HepG2 (cell line): Measurements from ENCODE around the gene AGRN. TPM values are rescaled to one million over a fixed set of nuclear protein-coding genes. Genes with fewer than 3 reads are reported as not detected.

ENCODE experiments used
- DNMT1 ChIP-seq: sonication (generic); formaldehyde crosslinking; IDR thresholded peaks from 2 replicates; pipeline ENCODE4 v1.5.1; 2020; ENCODE audit warnings: mild to moderate bottlenecking, missing genetic modification reagents
- ETV6 ChIP-seq: sonication (generic); formaldehyde crosslinking; conservative IDR thresholded peaks from 2 replicates; pipeline ENCODE4 v1.4.0; 2020; ENCODE audit warnings: missing genetic modification reagents
- HNRNPH1 ChIP-seq: fragments of 200-400 bp; formaldehyde crosslinking; optimal IDR thresholded peaks from 2 replicates; pipeline ENCODE3; 2017; ENCODE audit warnings: mild to moderate bottlenecking, low read depth, low read length
- HNRNPUL1 ChIP-seq: fragments of 200-400 bp; formaldehyde crosslinking; IDR thresholded peaks from 2 replicates; pipeline ENCODE4 v1.6.1; 2017; ENCODE audit warnings: low read depth, mild to moderate bottlenecking, low read length, moderate library complexity
- KLF16 ChIP-seq, 2 experiments: sonication (generic) in 1 of 2; formaldehyde crosslinking in 1 of 2; IDR thresholded peaks; 2 replicates each; pipeline versions ENCODE4 v1.6.1 to v1.8.0; 2016 to 2023; ENCODE audit warnings: missing genetic modification reagents in 2 of 2, missing compliant biosample characterization in 1 of 2
- MED8 ChIP-seq: sonication (generic); formaldehyde crosslinking; IDR thresholded peaks from 2 replicates; pipeline ENCODE4 v1.8.1; 2023; ENCODE audit warnings: mild to moderate bottlenecking, missing genetic modification reagents; ENCODE audit not compliant: insufficient replicate concordance
- NKX3-1 ChIP-seq: sonication (generic); formaldehyde crosslinking; IDR thresholded peaks from 2 replicates; pipeline ENCODE4 v1.5.0; 2020; ENCODE audit warnings: missing genetic modification reagents
- NR2C2 ChIP-seq: sonication (generic); formaldehyde crosslinking; IDR thresholded peaks from 2 replicates; pipeline ENCODE4 v1.4.0; 2020; ENCODE audit warnings: missing genetic modification reagents, mild to moderate bottlenecking, moderate library complexity, borderline replicate concordance
- RAD21 ChIP-seq: fragments of 450-650 bp; formaldehyde crosslinking; IDR thresholded peaks from 2 replicates; pipeline ENCODE4 v1.5.0; 2020; ENCODE audit warnings: mild to moderate bottlenecking
- STAG1 ChIP-seq: sonication (generic); formaldehyde crosslinking; IDR thresholded peaks from 2 replicates; pipeline ENCODE4 v1.4.0; 2020; ENCODE audit warnings: missing genetic modification reagents
- THRA ChIP-seq: sonication (generic); formaldehyde crosslinking; IDR thresholded peaks from 2 replicates; pipeline ENCODE4 v1.4.0; 2020; ENCODE audit warnings: missing genetic modification reagents, borderline replicate concordance
- TRIM22 ChIP-seq: fragments of 450-650 bp; IDR thresholded peaks from 2 replicates; pipeline ENCODE4 v1.6.1; 2017
- U2AF2 ChIP-seq: fragments of 200-400 bp; formaldehyde crosslinking; IDR thresholded peaks from 2 replicates; pipeline ENCODE4 v1.6.1; 2017; ENCODE audit warnings: low read depth, mild to moderate bottlenecking, low read length
- ZNF326 ChIP-seq: sonication (generic); formaldehyde crosslinking; IDR thresholded peaks from 2 replicates; pipeline ENCODE4 v1.4.0; 2020; ENCODE audit warnings: missing genetic modification reagents, borderline replicate concordance
- ZNF557 ChIP-seq: sonication (generic); formaldehyde crosslinking; IDR thresholded peaks from 2 replicates; pipeline ENCODE4 v1.4.0; 2020; ENCODE audit warnings: missing genetic modification reagents
- ZNF703 ChIP-seq: sonication (generic); formaldehyde crosslinking; IDR thresholded peaks from 2 replicates; pipeline ENCODE4 v1.5.1; 2020; ENCODE audit warnings: missing genetic modification reagents, mild to moderate bottlenecking, moderate library complexity, borderline replicate concordance
- ZNF713 ChIP-seq: sonication (generic); formaldehyde crosslinking; IDR thresholded peaks from 2 replicates; pipeline ENCODE4 v1.4.0; 2020; ENCODE audit warnings: mild to moderate bottlenecking, missing genetic modification reagents
- ZNF770 ChIP-seq: sonication (generic); formaldehyde crosslinking; IDR thresholded peaks from 2 replicates; pipeline ENCODE4 v1.5.0; 2020; ENCODE audit warnings: mild to moderate bottlenecking, missing genetic modification reagents
- polyA plus RNA-seq, 8 experiments: library from polyadenylated mRNA; depleted of rRNA in 3 of 8; stranded (reverse) in 7 of 8; unstranded in 1 of 8; fragments of >200 nt; fragmentation: Illumina TruSeq in 4 of 8; extraction: Trizol in 4 of 8; gene quantifications; 2 replicates each; pipeline versions ENCODE4 v1.2.1 to v1.2.3, GENCODE V29; 2011 to 2016; ENCODE audit warnings: low read depth in 4 of 8, missing spikeins in 1 of 8, mixed read lengths in 1 of 8; ENCODE audit not compliant: insufficient read depth in 1 of 8
- total RNA-seq, 5 experiments: library from RNA; depleted of rRNA; stranded (reverse); fragments of >200 nt; fragmentation: Illumina TruSeq; extraction: Trizol; gene quantifications; 2 replicates each; pipeline ENCODE4 v1.2.3, GENCODE V29; 2016; ENCODE audit warnings: low read depth in 1 of 5
- TF ChIP-seq, protein P1 (sequence below): sonication (generic); formaldehyde crosslinking; IDR thresholded peaks from 2 replicates; pipeline ENCODE4 v1.9.0; 2022; ENCODE audit warnings: low read depth, missing genetic modification reagents

Gene AGRN
- total and polyA plus RNA-seq, 2 of the 13 experiments (the other 11 are each of a cell fraction or from before 2014, with no cell fraction given), result 29.8 to 65.2 TPM

DNA sequence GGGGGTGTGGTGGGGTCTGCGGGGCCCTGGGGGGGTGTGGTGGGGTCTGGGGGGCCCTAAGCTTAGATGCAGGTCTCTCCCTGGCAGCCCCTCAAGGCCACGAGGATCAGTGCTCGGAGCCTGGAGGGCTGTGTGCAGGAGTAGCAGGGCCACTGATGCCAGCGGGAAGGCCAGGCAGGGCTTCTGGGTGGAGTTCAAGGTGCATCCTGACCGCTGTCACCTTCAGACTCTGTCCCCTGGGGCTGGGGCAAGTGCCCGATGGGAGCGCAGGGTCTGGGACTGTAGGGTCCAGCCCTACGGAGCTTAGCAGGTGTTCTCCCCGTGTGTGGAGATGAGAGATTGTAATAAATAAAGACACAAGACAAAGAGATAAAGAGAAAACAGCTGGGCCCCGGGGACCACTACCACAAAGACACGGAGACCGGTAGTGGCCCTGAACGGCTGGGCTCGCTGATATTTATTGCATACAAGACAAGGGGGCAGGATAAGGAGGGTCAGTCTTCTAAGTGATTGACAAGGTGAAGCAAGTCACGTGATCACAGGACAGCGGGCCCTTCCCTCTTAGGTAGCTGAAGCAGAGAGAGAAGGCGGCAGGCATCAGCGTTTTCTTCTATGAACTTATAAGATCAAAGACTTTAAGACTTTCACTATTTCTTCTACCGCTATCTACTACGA, 45.5 kb downstream of the AGRN start (continued):
- TF ChIP-seq U2AF2 (no peak), STAG1 (no peak), ZNF557 (CRISPR knock-in tag) (no peak), DNMT1 (CRISPR knock-in tag) (no peak), ZNF326 (CRISPR knock-in tag) (no peak), ZNF770 (CRISPR knock-in tag) (no peak), NKX3-1 (CRISPR knock-in tag) (no peak), HNRNPH1 (no peak), MED8 (CRISPR knock-in tag) (no peak), ZNF703 (no peak), ETV6 (CRISPR knock-in tag) (no peak), NR2C2 (CRISPR knock-in tag) (no peak), KLF16 (CRISPR knock-in tag; IDR thresholded peaks at IDR 0.05) (no peak), RAD21 (CRISPR knock-in tag) (no peak), THRA (CRISPR knock-in tag) (peak; percentile 20; the same call in 1 of the 2 replicates), TRIM22 (no peak), HNRNPUL1 (no peak), ZNF713 (CRISPR knock-in tag) (no peak)
- TF ChIP-seq, protein P1, sequence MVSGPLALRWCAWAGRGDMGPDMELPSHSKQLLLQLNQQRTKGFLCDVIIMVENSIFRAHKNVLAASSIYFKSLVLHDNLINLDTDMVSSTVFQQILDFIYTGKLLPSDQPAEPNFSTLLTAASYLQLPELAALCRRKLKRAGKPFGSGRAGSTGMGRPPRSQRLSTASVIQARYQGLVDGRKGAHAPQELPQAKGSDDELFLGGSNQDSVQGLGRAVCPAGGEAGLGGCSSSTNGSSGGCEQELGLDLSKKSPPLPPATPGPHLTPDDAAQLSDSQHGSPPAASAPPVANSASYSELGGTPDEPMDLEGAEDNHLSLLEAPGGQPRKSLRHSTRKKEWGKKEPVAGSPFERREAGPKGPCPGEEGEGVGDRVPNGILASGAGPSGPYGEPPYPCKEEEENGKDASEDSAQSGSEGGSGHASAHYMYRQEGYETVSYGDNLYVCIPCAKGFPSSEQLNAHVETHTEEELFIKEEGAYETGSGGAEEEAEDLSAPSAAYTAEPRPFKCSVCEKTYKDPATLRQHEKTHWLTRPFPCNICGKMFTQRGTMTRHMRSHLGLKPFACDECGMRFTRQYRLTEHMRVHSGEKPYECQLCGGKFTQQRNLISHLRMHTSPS (CRISPR knock-in tag), result peak; percentile 43; the same call in 1 of the 2 replicates
